Panc1 (cell line): ENCODE measurements around the gene PCDH10.

Experiments
- CTCF ChIP-seq: fragments of 450-650 bp; IDR thresholded peaks from 2 replicates; pipeline ENCODE4 v1.5.1; 2017; ENCODE audit warnings: mild to moderate bottlenecking
- POLR2AphosphoS5 ChIP-seq: IDR thresholded peaks from 2 replicates; pipeline ENCODE4 v1.6.1; 2012; ENCODE audit warnings: mild to moderate bottlenecking, low read depth, low read length, moderate library complexity
- SIN3A ChIP-seq: IDR thresholded peaks from 2 replicates; pipeline ENCODE4 v1.6.1; 2012; ENCODE audit warnings: low read depth, mild to moderate bottlenecking, low read length, moderate library complexity, borderline replicate concordance; ENCODE audit not compliant: insufficient read depth

- TF ChIP-seq CTCF (no peak), SIN3A (no peak), POLR2AphosphoS5 (no peak)
These were observed 19.9 kb upstream of the PCDH10 start for GRCh38 chr4:133129237-133129636.
